SK-N-SH (cell line): ENCODE data around the gene AMDHD2.

Source experiments
- GABPA ChIP-seq: IDR thresholded peaks from 2 replicates; pipeline ENCODE4 v1.4.0; 2012; ENCODE audit warnings: low read depth, mild to moderate bottlenecking
- JUND ChIP-seq: IDR thresholded peaks from 2 replicates; pipeline ENCODE4 v1.4.0; 2012
- RAD21 ChIP-seq: IDR thresholded peaks from 2 replicates; pipeline ENCODE4 v1.6.1; 2012; ENCODE audit warnings: mild to moderate bottlenecking, low read length
- RFX5 ChIP-seq: IDR thresholded peaks from 2 replicates; pipeline ENCODE4 v1.6.1; 2012; ENCODE audit warnings: mild to moderate bottlenecking, improper control_type of control experiment, low read length
- SMC3 ChIP-seq: IDR thresholded peaks from 2 replicates; pipeline ENCODE4 v1.6.1; 2012; ENCODE audit warnings: low read depth, low read length, improper control_type of control experiment
- TAF1 ChIP-seq: IDR thresholded peaks from 2 replicates; pipeline ENCODE4 v1.6.1; 2012; ENCODE audit warnings: low read depth, mild to moderate bottlenecking, low read length, moderate library complexity, borderline replicate concordance
- TCF12 ChIP-seq: IDR thresholded peaks from 2 replicates; pipeline ENCODE4 v1.4.0; 2012
- TF ChIP-seq, protein P1 (sequence below): fragments of 200-600 bp; sonication (generic); IDR thresholded peaks from 2 replicates; pipeline ENCODE4 v1.6.1; 2017; ENCODE audit warnings: antibody characterized with exemption, mild to moderate bottlenecking, moderate library complexity
- TF ChIP-seq, protein P2 (sequence below): IDR thresholded peaks from 2 replicates; pipeline ENCODE4 v1.4.0; 2012; ENCODE audit warnings: low read depth, borderline replicate concordance

DNA sequence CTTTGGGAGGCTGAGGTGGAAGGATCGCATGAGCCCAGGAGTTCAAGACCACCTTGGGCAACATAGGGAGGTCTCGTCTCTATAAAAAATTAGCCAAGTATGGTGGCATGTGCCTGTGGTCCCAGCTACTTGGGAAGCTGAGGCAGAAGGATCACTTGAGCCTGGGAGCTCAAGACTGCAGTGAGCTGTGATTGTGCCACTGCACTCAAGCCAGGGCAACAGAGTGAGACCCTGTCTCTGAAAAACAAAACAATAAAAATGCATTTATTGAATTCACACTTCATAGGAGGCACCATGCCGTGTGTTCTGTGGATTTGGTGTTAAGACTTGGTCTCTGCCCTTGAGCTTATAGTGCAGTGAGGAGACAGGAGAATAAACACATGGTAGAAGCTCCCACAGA lies 42.8 kb upstream of the AMDHD2 start:
- TF ChIP-seq, protein P1, sequence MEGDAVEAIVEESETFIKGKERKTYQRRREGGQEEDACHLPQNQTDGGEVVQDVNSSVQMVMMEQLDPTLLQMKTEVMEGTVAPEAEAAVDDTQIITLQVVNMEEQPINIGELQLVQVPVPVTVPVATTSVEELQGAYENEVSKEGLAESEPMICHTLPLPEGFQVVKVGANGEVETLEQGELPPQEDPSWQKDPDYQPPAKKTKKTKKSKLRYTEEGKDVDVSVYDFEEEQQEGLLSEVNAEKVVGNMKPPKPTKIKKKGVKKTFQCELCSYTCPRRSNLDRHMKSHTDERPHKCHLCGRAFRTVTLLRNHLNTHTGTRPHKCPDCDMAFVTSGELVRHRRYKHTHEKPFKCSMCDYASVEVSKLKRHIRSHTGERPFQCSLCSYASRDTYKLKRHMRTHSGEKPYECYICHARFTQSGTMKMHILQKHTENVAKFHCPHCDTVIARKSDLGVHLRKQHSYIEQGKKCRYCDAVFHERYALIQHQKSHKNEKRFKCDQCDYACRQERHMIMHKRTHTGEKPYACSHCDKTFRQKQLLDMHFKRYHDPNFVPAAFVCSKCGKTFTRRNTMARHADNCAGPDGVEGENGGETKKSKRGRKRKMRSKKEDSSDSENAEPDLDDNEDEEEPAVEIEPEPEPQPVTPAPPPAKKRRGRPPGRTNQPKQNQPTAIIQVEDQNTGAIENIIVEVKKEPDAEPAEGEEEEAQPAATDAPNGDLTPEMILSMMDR: no peak
- TF ChIP-seq TAF1 (no peak), RAD21 (no peak), RFX5 (no peak), GABPA (no peak), JUND (no peak), TCF12 (no peak), SMC3 (no peak)
- TF ChIP-seq, protein P2, sequence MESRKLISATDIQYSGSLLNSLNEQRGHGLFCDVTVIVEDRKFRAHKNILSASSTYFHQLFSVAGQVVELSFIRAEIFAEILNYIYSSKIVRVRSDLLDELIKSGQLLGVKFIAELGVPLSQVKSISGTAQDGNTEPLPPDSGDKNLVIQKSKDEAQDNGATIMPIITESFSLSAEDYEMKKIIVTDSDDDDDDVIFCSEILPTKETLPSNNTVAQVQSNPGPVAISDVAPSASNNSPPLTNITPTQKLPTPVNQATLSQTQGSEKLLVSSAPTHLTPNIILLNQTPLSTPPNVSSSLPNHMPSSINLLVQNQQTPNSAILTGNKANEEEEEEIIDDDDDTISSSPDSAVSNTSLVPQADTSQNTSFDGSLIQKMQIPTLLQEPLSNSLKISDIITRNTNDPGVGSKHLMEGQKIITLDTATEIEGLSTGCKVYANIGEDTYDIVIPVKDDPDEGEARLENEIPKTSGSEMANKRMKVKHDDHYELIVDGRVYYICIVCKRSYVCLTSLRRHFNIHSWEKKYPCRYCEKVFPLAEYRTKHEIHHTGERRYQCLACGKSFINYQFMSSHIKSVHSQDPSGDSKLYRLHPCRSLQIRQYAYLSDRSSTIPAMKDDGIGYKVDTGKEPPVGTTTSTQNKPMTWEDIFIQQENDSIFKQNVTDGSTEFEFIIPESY: no peak
